HG02852 (cell line): ENCODE measurements around the gene ANKRD65.
A peak's percentile ranks its signal among the peaks of the same experiment; 100 is the strongest.
"Not testable (repeated sequence)": the region's sequence is repeated elsewhere in the genome, so short reads cannot be mapped to it uniquely, and the experiment has no call there.

Experiments
- ATAC-seq: cut with Tn5 transposase; IDR thresholded peaks from one replicate; pipeline ENCODE4 v1.9.1; 2021; ENCODE audit warnings: mild to moderate bottlenecking, moderate library complexity; ENCODE audit not compliant: unreplicated experiment

ANKRD65 gene

GRCh38 chr1:1399187-1399871 is 21.7 kb downstream of the ANKRD65 start, which contains the start of gene CCNL2:
CCNL2 (minus strand) TSS chr1:1399335; CDS start chr1:1399306, 29 bp downstream.
- peak; percentile 88 for ATAC-seq

- peak; percentile 1 for ATAC-seq
These were observed 22.3 kb downstream of the ANKRD65 start for GRCh38 chr1:1398677-1399186.

GRCh38 chr1:1397839-1398523 is 23.1 kb downstream of the ANKRD65 start:
- no peak for ATAC-seq

GRCh38 chr1:1395166-1395565 is 25.9 kb downstream of the ANKRD65 start:
- no peak for ATAC-seq

- ATAC-seq, result no peak
These were observed 27.0 kb downstream of the ANKRD65 start for GRCh38 chr1:1394116-1394515.

GRCh38 chr1:1393428-1393827 is 27.6 kb downstream of the ANKRD65 start:
- no peak for ATAC-seq

- ATAC-seq, result no peak
These were observed 28.1 kb downstream of the ANKRD65 start for GRCh38 chr1:1393014-1393413.

GRCh38 chr1:1391225-1391624 is 29.9 kb downstream of the ANKRD65 start:
- ATAC-seq, result no peak

- no peak for ATAC-seq
These were observed 30.4 kb downstream of the ANKRD65 start for GRCh38 chr1:1390675-1391074.

GRCh38 chr1:1388078-1388472 is 33.0 kb downstream of the ANKRD65 start:
- no peak for ATAC-seq

- ATAC-seq, result no peak
These were observed 33.7 kb downstream of the ANKRD65 start for GRCh38 chr1:1387098-1388077.

- no peak for ATAC-seq
These were observed 35.1 kb downstream of the ANKRD65 start for GRCh38 chr1:1385931-1386330.

- ATAC-seq, result not testable (repeated sequence)
These were observed 35.7 kb downstream of the ANKRD65 start for GRCh38 chr1:1385339-1385738.

GRCh38 chr1:1381294-1381693 is 39.8 kb downstream of the ANKRD65 start:
- no peak for ATAC-seq

- ATAC-seq, result no peak
These were observed 40.2 kb downstream of the ANKRD65 start for GRCh38 chr1:1380860-1381259.

GRCh38 chr1:1377540-1378205 is 43.4 kb downstream of the ANKRD65 start:
- ATAC-seq, result no peak

- ATAC-seq, result no peak
These were observed 44.4 kb downstream of the ANKRD65 start for GRCh38 chr1:1376551-1377226.

GRCh38 chr1:1374929-1375662 is 46.0 kb downstream of the ANKRD65 start, which contains the start of gene AURKAIP1:
AURKAIP1 (minus strand) TSS chr1:1375207; CDS start chr1:1374756, 451 bp downstream.
- ATAC-seq, result peak; percentile 87

GRCh38 chr1:1374589-1374928 is 46.5 kb downstream of the ANKRD65 start:
- ATAC-seq, result peak; percentile 2
